ENCODE results near the gene MTHFD1. TPM values are rescaled to one million over a fixed set of nuclear protein-coding genes. Genes with fewer than 3 reads are reported as not detected.

Gene MTHFD1
- polyA plus RNA-seq, 2 donors, result 34.0 to 34.9 TPM

Other genes with a start within 250 kb of the MTHFD1 start
- gene ESR2, start 94.0 kb upstream of the MTHFD1 start, polyA plus RNA-seq, result under 1 TPM; 0.15 to 0.20 TPM
- gene AKAP5, start 77.1 kb downstream of the MTHFD1 start, polyA plus RNA-seq, result under 1 TPM; 0.04 to 0.06 TPM
- 1 to 10 TPM; 1.7 to 2.7 TPM for gene ZBTB25, start 115.5 kb downstream of the MTHFD1 start, polyA plus RNA-seq
- 10 to 100 TPM in 1 of 2 donors, 1 to 10 TPM in 1; 9.5 to 14.4 TPM for gene ZBTB1, start 116.4 kb downstream of the MTHFD1 start, polyA plus RNA-seq
- 10 to 100 TPM; 45.4 to 54.8 TPM for gene HSPA2, start 152.4 kb downstream of the MTHFD1 start, polyA plus RNA-seq
- gene PPP1R36, start 161.6 kb downstream of the MTHFD1 start, polyA plus RNA-seq, result under 1 TPM; 0.26 to 0.71 TPM

All from esophagus (tissue), 2 donors.